Astrocyte (in vitro differentiated cells and primary cell): ENCODE data around the gene PDE9A. TPM values are rescaled to one million over a fixed set of nuclear protein-coding genes. Genes with fewer than 3 reads are reported as not detected.

ENCODE experiments used
- DNase-seq: peaks from one replicate; pipeline ENCODE4 v3.0.0-alpha.2; 2010; ENCODE audit warnings: low read depth
- FAIRE-seq: peaks from 2 replicates; lab custom pipeline; 2011; peaks lifted over from hg19 to GRCh38; lab: Jason Lieb, UNC
- H2AFZ ChIP-seq: 2 replicates; pipeline ENCODE4 v1.6.0; 2012; ENCODE audit warnings: low read depth, low read length, inconsistent platforms
- H3K27ac ChIP-seq: 2 replicates; pipeline ENCODE4 v1.5.1; 2011; ENCODE audit warnings: low read depth, low read length, inconsistent platforms
- H3K27me3 ChIP-seq: 2 replicates; pipeline ENCODE4 v1.6.0; 2011; ENCODE audit warnings: low read length, inconsistent platforms; ENCODE audit not compliant: insufficient read depth
- H3K36me3 ChIP-seq: 2 replicates; pipeline ENCODE4 v1.5.1; 2011; ENCODE audit warnings: low read length, inconsistent platforms; ENCODE audit not compliant: insufficient read depth
- H3K4me1 ChIP-seq: 2 replicates; pipeline ENCODE4 v1.5.1; 2011; ENCODE audit warnings: low read length, inconsistent platforms; ENCODE audit not compliant: insufficient read depth
- H3K4me2 ChIP-seq: 2 replicates; pipeline ENCODE4 v1.6.0; 2012; ENCODE audit warnings: low read length, inconsistent platforms
- H3K4me3 ChIP-seq: 2 replicates; pipeline ENCODE4 v1.5.1; 2011; ENCODE audit warnings: low read depth, mild to moderate bottlenecking, low read length, inconsistent platforms; ENCODE audit not compliant: insufficient read depth
- H3K79me2 ChIP-seq: 2 replicates; pipeline ENCODE4 v1.6.0; 2012; ENCODE audit warnings: mild to moderate bottlenecking, low read length, inconsistent platforms; ENCODE audit not compliant: insufficient read depth
- H3K9ac ChIP-seq: 2 replicates; pipeline ENCODE4 v1.6.0; 2012; ENCODE audit warnings: mild to moderate bottlenecking, low read length, inconsistent platforms
- H3K9me3 ChIP-seq: 2 replicates; pipeline ENCODE4 v1.5.1; 2012; ENCODE audit warnings: low read depth, mild to moderate bottlenecking, low read length, inconsistent platforms; ENCODE audit not compliant: insufficient read depth
- H4K20me1 ChIP-seq: 2 replicates; pipeline ENCODE4 v1.6.0; 2012; ENCODE audit warnings: low read length, inconsistent platforms; ENCODE audit not compliant: insufficient read depth
- H3K27ac Mint-ChIP-seq: one replicate; pipeline ENCODE4 v1.8.0; 2021; ENCODE audit warnings: mild to moderate bottlenecking, mixed read lengths; ENCODE audit not compliant: unreplicated experiment
- H3K27me3 Mint-ChIP-seq: one replicate; pipeline ENCODE4 v1.8.0; 2021; ENCODE audit warnings: low read depth, mixed read lengths; ENCODE audit not compliant: unreplicated experiment
- H3K36me3 Mint-ChIP-seq: one replicate; pipeline ENCODE4 v1.8.0; 2021; ENCODE audit warnings: low read depth, mixed read lengths; ENCODE audit not compliant: unreplicated experiment
- H3K4me1 Mint-ChIP-seq: one replicate; pipeline ENCODE4 v1.8.0; 2021; ENCODE audit warnings: low read depth, mixed read lengths; ENCODE audit not compliant: unreplicated experiment
- H3K4me3 Mint-ChIP-seq: one replicate; pipeline ENCODE4 v1.8.0; 2021; ENCODE audit warnings: mild to moderate bottlenecking, moderate library complexity, mixed read lengths; ENCODE audit not compliant: unreplicated experiment
- H3K9me3 Mint-ChIP-seq: one replicate; pipeline ENCODE4 v1.8.0; 2021; ENCODE audit warnings: mild to moderate bottlenecking, mixed read lengths; ENCODE audit not compliant: unreplicated experiment
- CTCF ChIP-seq: IDR thresholded peaks from 2 replicates; pipeline ENCODE4 v1.5.1; 2011; ENCODE audit warnings: low read depth, mild to moderate bottlenecking, inconsistent platforms, low read length, moderate library complexity; ENCODE audit not compliant: insufficient read depth
- EZH2 ChIP-seq: IDR thresholded peaks from 2 replicates; pipeline ENCODE4 v1.6.1; 2012; ENCODE audit warnings: mild to moderate bottlenecking, low read length, inconsistent platforms; ENCODE audit not compliant: insufficient read depth
- total RNA-seq: library from RNA; stranded (reverse); gene quantifications from 2 replicates; pipeline ENCODE4 v1.2.1, GENCODE V29; 2021

Gene PDE9A
- total RNA-seq, 1 donor from 2014 or later, result 7.8 TPM

DNA sequence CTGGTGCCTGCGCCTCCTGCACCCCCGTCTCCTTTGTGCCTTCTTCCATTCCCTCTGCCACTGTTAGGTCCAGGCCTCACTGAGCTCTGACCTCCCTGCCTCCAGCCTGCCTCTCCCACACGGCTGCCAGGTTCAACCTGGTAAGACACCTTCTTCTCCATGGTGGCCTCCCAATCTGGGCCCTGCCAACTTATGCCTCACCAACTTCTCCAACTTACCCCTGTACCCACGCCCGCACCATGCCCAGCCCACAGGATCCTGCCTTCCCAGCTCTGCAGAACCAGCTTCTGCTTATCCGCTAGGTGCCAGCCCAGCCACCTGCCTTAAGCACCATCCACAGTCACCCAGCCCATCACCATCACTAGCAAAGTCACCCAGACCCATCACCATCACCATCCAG is 37.2 kb downstream of the PDE9A start:
- Mint-ChIP-seq H3K27me3 (peaks cover 12% of the 10 kb centered on the region), H3K36me3 (peaks cover 3% of the 10 kb centered on the region), H3K4me1 (no peaks in the 10 kb centered on the region), H3K9me3 (peaks cover under 1% of the 10 kb centered on the region), H3K27ac (no peak overlapping the region), H3K4me3 (no peak overlapping the region)
- Histone ChIP-seq H3K36me3 (no peaks in the 10 kb centered on the region), H2AFZ (no peak overlapping the region), H3K9ac (no peak overlapping the region), H4K20me1 (no peaks in the 10 kb centered on the region), H3K4me2 (no peak overlapping the region), H3K9me3 (peaks cover 2% of the 10 kb centered on the region), H3K4me1 (no peaks in the 10 kb centered on the region), H3K27ac (no peak overlapping the region), H3K4me3 (no peak overlapping the region), H3K79me2 (no peaks in the 10 kb centered on the region), H3K27me3 (peaks cover 4% of the 10 kb centered on the region)
- FAIRE-seq, result no peak
- no peak for DNase-seq
- TF ChIP-seq CTCF (no peak), EZH2 (no peak)

DNA sequence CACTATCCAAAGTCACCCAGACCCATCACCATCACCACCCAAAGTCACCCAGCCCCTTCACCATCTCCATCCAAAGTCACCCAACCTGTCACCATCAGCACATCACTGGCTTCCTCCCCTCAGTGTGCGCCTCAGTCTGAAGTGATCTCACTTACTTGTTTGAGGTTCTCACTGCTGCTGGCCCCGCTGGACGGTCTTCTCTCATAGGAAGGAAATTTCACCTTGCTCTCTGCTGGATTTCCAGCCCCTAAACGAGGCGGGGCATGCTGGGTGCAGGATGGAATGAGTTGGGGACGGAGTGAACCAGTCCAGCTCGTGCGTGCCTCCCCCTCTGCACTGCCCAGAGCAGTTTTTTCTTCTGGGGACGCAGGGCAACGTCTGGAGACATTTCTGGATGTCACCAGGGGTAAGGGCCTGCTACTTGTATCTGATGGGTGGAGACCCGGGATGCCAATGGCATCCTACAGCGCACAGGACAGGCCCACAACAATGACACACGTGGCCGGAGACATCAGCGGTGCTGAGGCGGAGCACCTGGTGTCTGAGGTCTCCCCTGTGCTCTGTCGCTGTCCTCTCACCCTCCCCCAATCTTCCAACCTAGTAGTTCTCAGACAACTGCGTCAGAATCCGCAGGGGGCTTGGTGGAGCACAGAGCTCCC is 38.6 kb downstream of the PDE9A start:
- H3K27ac Mint-ChIP-seq, result no peak overlapping the region
- H3K36me3 ChIP-seq, result no peaks in the 10 kb centered on the region
- no peaks in the 10 kb centered on the region for H3K4me1 Mint-ChIP-seq
- peaks cover 2% of the 10 kb centered on the region for H3K9me3 ChIP-seq
- peaks cover 6% of the 10 kb centered on the region for H3K36me3 Mint-ChIP-seq
- peaks cover 5% of the 10 kb centered on the region for H3K27me3 ChIP-seq
- H3K27ac ChIP-seq, result no peak overlapping the region
- no peaks in the 10 kb centered on the region for H3K4me1 ChIP-seq
- no peaks in the 10 kb centered on the region for H4K20me1 ChIP-seq
- H3K9ac ChIP-seq, result no peak overlapping the region
- no peaks in the 10 kb centered on the region for H3K79me2 ChIP-seq
- no peak overlapping the region for H3K4me2 ChIP-seq
- FAIRE-seq (no peak), DNase-seq (no peak)
- peaks cover 10% of the 10 kb centered on the region for H3K27me3 Mint-ChIP-seq
- no peak for TF ChIP-seq CTCF
- no peak for TF ChIP-seq EZH2
- no peak overlapping the region for H3K4me3 Mint-ChIP-seq
- no peak overlapping the region for H3K4me3 ChIP-seq
- no peak overlapping the region for H2AFZ ChIP-seq
- H3K9me3 Mint-ChIP-seq, result peaks cover 2% of the 10 kb centered on the region

- Histone ChIP-seq H3K27ac (no peak overlapping the region), H2AFZ (no peak overlapping the region), H3K4me1 (no peaks in the 10 kb centered on the region), H3K9ac (no peak overlapping the region), H3K9me3 (peaks cover 2% of the 10 kb centered on the region), H3K4me2 (no peak overlapping the region), H4K20me1 (no peaks in the 10 kb centered on the region), H3K79me2 (no peaks in the 10 kb centered on the region), H3K27me3 (peaks cover 4% of the 10 kb centered on the region), H3K36me3 (no peaks in the 10 kb centered on the region), H3K4me3 (no peak overlapping the region)
- Mint-ChIP-seq H3K27ac (no peak overlapping the region), H3K4me3 (no peak overlapping the region), H3K27me3 (peaks cover 11% of the 10 kb centered on the region), H3K4me1 (no peaks in the 10 kb centered on the region), H3K36me3 (peaks cover 10% of the 10 kb centered on the region), H3K9me3 (peaks cover 2% of the 10 kb centered on the region)
- DNase-seq, result no peak
- no peak for FAIRE-seq
- TF ChIP-seq CTCF (no peak), EZH2 (no peak)
Observed at GRCh38 chr21:42692688-42693087, 39.3 kb downstream of the PDE9A start.
